Right lobe of liver (tissue), 6 donors: ENCODE measurements around the gene HSPA4. TPM values are rescaled to one million over a fixed set of nuclear protein-coding genes. Genes with fewer than 3 reads are reported as not detected.

Experiments
- ATAC-seq, 4 donors: fragments of 200-7000 bp; cut with Tn5 transposase; one replicate each; pipeline ENCODE4 v1.9.1; 2020; ENCODE audit warnings: mild to moderate bottlenecking in 4 of 4, moderate library complexity in 4 of 4
- DNase-seq, 3 donors: peaks; one replicate each; pipeline ENCODE4 v3.0.0-alpha.2; 2020
- H3K27ac ChIP-seq, 3 donors: fragments of 200-600 bp; one replicate each; pipeline ENCODE4 v1.8.0; 2022
- H3K27me3 ChIP-seq, 2 donors: fragments of 200-600 bp; one replicate each; pipeline ENCODE4 v1.8.0; 2022
- H3K36me3 ChIP-seq, 4 donors: fragments of 200-600 bp; sonication (generic) in 1 of 4; one replicate each; pipeline versions ENCODE4 v1.5.1 to v1.8.0; 2017 to 2022; ENCODE audit warnings: control low read depth in 1 of 4
- H3K4me1 ChIP-seq, 4 donors: fragments of 200-600 bp; sonication (generic) in 1 of 4; one replicate each; pipeline versions ENCODE4 v1.5.1 to v1.8.0; 2017 to 2022; ENCODE audit warnings: control low read depth in 1 of 4
- H3K4me3 ChIP-seq, 3 donors: fragments of 200-600 bp; one replicate each; pipeline ENCODE4 v1.8.0; 2022
- H3K9me3 ChIP-seq, 4 donors: fragments of 200-600 bp; sonication (generic) in 1 of 4; one replicate each; pipeline versions ENCODE4 v1.5.1 to v1.8.0; 2017 to 2022; ENCODE audit warnings: control low read depth in 1 of 4
- CTCF ChIP-seq, 4 donors: fragments of 200-600 bp in 3 of 4; fragments of 450-650 bp in 1 of 4; IDR thresholded peaks; one replicate each; pipeline versions ENCODE4 v1.5.1 to v1.8.0; 2016 to 2022; ENCODE audit warnings: antibody characterized with exemption in 4 of 4, mild to moderate bottlenecking in 2 of 4
- POLR2A ChIP-seq: fragments of 450-650 bp; IDR thresholded peaks from one replicate; pipeline ENCODE4 v1.6.1; 2017; ENCODE audit warnings: antibody characterized with exemption, mild to moderate bottlenecking
- WGBS: methylation state at CpG from one replicate; pipeline ENCODE4 v1.1.6; 2018; ENCODE audit warnings: low coverage, low lambda C conversion rate; ENCODE audit not compliant: insufficient coverage; ENCODE audit errors: missing lambda C conversion rate; 5-methylcytosine and 5-hydroxymethylcytosine counted together
- intact Hi-C, 2 donors: fragments of 100-400 bp; cut with DNase I; formaldehyde crosslinking; loops; one replicate each; pipeline versions ENCODE4 v1.11.2 to v1.14.1; 2022
- total RNA-seq, 6 experiments: library from RNA; depleted of rRNA in 2 of 6; stranded (reverse); fragments of >200 nt in 2 of 6; fragmentation: NEBNext Ultra II Directional in 3 of 6; extraction: Animal tissue kit (Norgen Biotek cat#: 25700) in 3 of 6; gene quantifications; one replicate each; pipeline versions ENCODE4 v1.1.0 to v1.2.4, GENCODE V29; 2016 to 2023
- donor health status: DM: no; HTN: yes; CAD: no.
- donor health status: DM: no; HTN: no; CAD: no.
- donor health status: DM: no; HTN: no; CAD: no.
- donor health status: DM: no; HTN: yes; CAD: no.
- donor health status: DM: no; HTN: yes; CAD: no.

The HSPA4 gene
- total RNA-seq, 6 experiments from 2014 or later, result 30.1 to 68.6 (median 46.1) TPM

- 49% methylated on average over 3 of the region's 3 CpGs for WGBS
- Histone ChIP-seq H3K4me3 (no peak overlapping the region), H3K36me3 (peaks cover 0 to 79% (median 34%) of the 10 kb centered on the region in 4 donors), H3K27me3 (no peaks in the 10 kb centered on the region), H3K9me3 (no peaks in the 10 kb centered on the region), H3K27ac (no peak overlapping the region), H3K4me1 (no peaks in the 10 kb centered on the region)
- intact Hi-C loops, result no loop called here
- peak; percentile 50 to 73 (median 56) for ATAC-seq
- no peak for TF ChIP-seq CTCF (IDR thresholded peaks at IDR 0.05)
- no peak for TF ChIP-seq POLR2A
- no peak for DNase-seq
These were observed 39.2 kb downstream of the HSPA4 start for GRCh38 chr5:133091034-133091433.

GRCh38 chr5:133106343-133106742, 54.5 kb downstream of the HSPA4 start:
- Histone ChIP-seq H3K27ac (no peak overlapping the region), H3K4me3 (no peak overlapping the region), H3K36me3 (peaks cover 0 to 39% (median 21%) of the 10 kb centered on the region in 4 donors), H3K27me3 (no peaks in the 10 kb centered on the region), H3K4me1 (no peaks in the 10 kb centered on the region), H3K9me3 (no peaks in the 10 kb centered on the region)
- 93% methylated on average over 3 of the region's 3 CpGs for WGBS
- TF ChIP-seq CTCF (IDR thresholded peaks at IDR 0.05), result no peak
- TF ChIP-seq POLR2A, result no peak
- no peak for ATAC-seq
- DNase-seq, result no peak
- intact Hi-C loops, result no loop called here

- H3K9me3 ChIP-seq, result no peaks in the 10 kb centered on the region
- no peaks in the 10 kb centered on the region for H3K27me3 ChIP-seq
- 87% methylated on average over 7 of the region's 8 CpGs for WGBS
- H3K4me3 ChIP-seq, result no peak overlapping the region
- DNase-seq (no peak), ATAC-seq (peak in 1 of 4 donors; percentile 13)
- H3K36me3 ChIP-seq, result peaks cover 0 to 33% (median 19%) of the 10 kb centered on the region in 4 donors
- intact Hi-C loops, result no loop called here
- TF ChIP-seq POLR2A (no peak), CTCF (IDR thresholded peaks at IDR 0.05) (no peak)
- H3K4me1 ChIP-seq, result no peaks in the 10 kb centered on the region
- H3K27ac ChIP-seq, result no peak overlapping the region
These were observed 55.2 kb downstream of the HSPA4 start for GRCh38 chr5:133106761-133107572.

GRCh38 chr5:133108481-133108921, 56.7 kb downstream of the HSPA4 start:
- H3K36me3 ChIP-seq, result peaks cover 0 to 19% (median 12%) of the 10 kb centered on the region in 4 donors
- no peak overlapping the region for H3K27ac ChIP-seq
- DNase-seq (no peak), ATAC-seq (peak in 1 of 4 donors; percentile 24)
- H3K9me3 ChIP-seq, result no peaks in the 10 kb centered on the region
- no peak overlapping the region for H3K4me3 ChIP-seq
- 46% methylated on average over 3 of the region's 13 CpGs for WGBS
- H3K4me1 ChIP-seq, result no peaks in the 10 kb centered on the region
- TF ChIP-seq POLR2A (no peak), CTCF (IDR thresholded peaks at IDR 0.05) (no peak)
- no peaks in the 10 kb centered on the region for H3K27me3 ChIP-seq
- intact Hi-C loops, result no loop called here
